MM.1S (cell line): Measurements from ENCODE around the gene NME7.

ENCODE experiments used
- DNase-seq: peaks from one replicate; pipeline ENCODE4 v3.0.0-alpha.2; 2015
- H2AFZ ChIP-seq: fragments of 300-600 bp; sonication (generic); 2 replicates; pipeline ENCODE4 v1.6.0; 2016; ENCODE audit warnings: antibody characterized with exemption, low read length
- H3F3A ChIP-seq: fragments of 300-600 bp; sonication (generic); 2 replicates; pipeline ENCODE4 v1.6.1; 2016; ENCODE audit warnings: mild to moderate bottlenecking, antibody characterized with exemption, low read length, moderate library complexity, mixed read lengths; ENCODE audit not compliant: insufficient read depth
- H3K27ac ChIP-seq: fragments of 300-600 bp; sonication (generic); 2 replicates; pipeline ENCODE4 v1.5.1; 2016; ENCODE audit warnings: mild to moderate bottlenecking, low read length
- H3K27me3 ChIP-seq: fragments of 300-600 bp; sonication (generic); replicated peaks from 2 replicates; pipeline ENCODE4 v1.6.0; 2016; ENCODE audit warnings: low read length; ENCODE audit not compliant: insufficient read depth
- H3K36me3 ChIP-seq: fragments of 300-600 bp; sonication (generic); replicated peaks from 2 replicates; pipeline ENCODE4 v1.6.1; 2016; ENCODE audit warnings: mild to moderate bottlenecking, low read length, mixed read lengths; ENCODE audit not compliant: insufficient read depth
- H3K4me1 ChIP-seq: fragments of 300-600 bp; sonication (generic); 2 replicates; pipeline ENCODE4 v1.6.1; 2016; ENCODE audit warnings: low read length, mixed read lengths
- H3K4me2 ChIP-seq: fragments of 300-600 bp; sonication (generic); 2 replicates; pipeline ENCODE4 v1.6.0; 2016; ENCODE audit warnings: low read depth, low read length
- H3K4me3 ChIP-seq: fragments of 300-600 bp; sonication (generic); 2 replicates; pipeline ENCODE4 v1.5.1; 2016; ENCODE audit warnings: low read length, mixed read lengths
- H3K79me2 ChIP-seq: fragments of 300-600 bp; sonication (generic); 2 replicates; pipeline ENCODE4 v1.6.1; 2016; ENCODE audit warnings: mixed run types, low read length, mixed read lengths
- H3K9ac ChIP-seq: fragments of 300-600 bp; sonication (generic); 2 replicates; pipeline ENCODE4 v1.6.1; 2016; ENCODE audit warnings: low read length, mixed read lengths
- H3K9me2 ChIP-seq: fragments of 300-600 bp; sonication (generic); replicated peaks from 2 replicates; pipeline ENCODE4 v1.6.1; 2016; ENCODE audit warnings: mild to moderate bottlenecking, low read length, mixed read lengths; ENCODE audit not compliant: insufficient read depth
- H3K9me3 ChIP-seq: fragments of 300-600 bp; sonication (generic); replicated peaks from 2 replicates; pipeline ENCODE4 v1.6.1; 2016; ENCODE audit warnings: mild to moderate bottlenecking, low read length, mixed read lengths; ENCODE audit not compliant: insufficient read depth
- H4K20me1 ChIP-seq: fragments of 300-600 bp; sonication (generic); 2 replicates; pipeline ENCODE4 v1.6.1; 2016; ENCODE audit warnings: mild to moderate bottlenecking, low read length, moderate library complexity, mixed read lengths; ENCODE audit not compliant: insufficient read depth
- CTCF ChIP-seq: fragments of 300-600 bp; sonication (generic); IDR thresholded peaks from 2 replicates; pipeline ENCODE4 v1.5.1; 2016; ENCODE audit warnings: antibody characterized with exemption, low read length, mixed read lengths
- EZH2 ChIP-seq: fragments of 300-600 bp; sonication (generic); optimal IDR thresholded peaks from 2 replicates; pipeline ENCODE3; 2017; ENCODE audit warnings: low read depth, mild to moderate bottlenecking, antibody characterized with exemption, low read length, mixed read lengths
- EZH2phosphoT487 ChIP-seq: fragments of 300-600 bp; sonication (generic); IDR thresholded peaks from 2 replicates; pipeline ENCODE4 v1.6.1; 2018; ENCODE audit warnings: antibody characterized with exemption, low read length

The NME7 gene

GRCh38 chr1:169142129-169142528 lies 225.5 kb downstream of the NME7 start:
- no peak for DNase-seq
- Histone ChIP-seq H3K4me2 (no peak overlapping the region), H3K9ac (no peak overlapping the region), H3K4me1 (no peaks in the 10 kb centered on the region), H3K27me3 (no peaks in the 10 kb centered on the region), H3K9me3 (no peaks in the 10 kb centered on the region), H3K4me3 (no peak overlapping the region), H3K9me2 (no peaks in the 10 kb centered on the region), H3K36me3 (no peaks in the 10 kb centered on the region), H2AFZ (no peak overlapping the region), H3F3A (no peaks in the 10 kb centered on the region), H3K27ac (no peak overlapping the region), H3K79me2 (no peaks in the 10 kb centered on the region), H4K20me1 (no peaks in the 10 kb centered on the region)
- TF ChIP-seq CTCF (no peak), EZH2 (no peak), EZH2phosphoT487 (no peak)

GRCh38 chr1:169141356-169141755 lies 226.2 kb downstream of the NME7 start:
- no peak for DNase-seq
- no peaks in the 10 kb centered on the region for H3K9me3 ChIP-seq
- TF ChIP-seq EZH2 (no peak), EZH2phosphoT487 (no peak), CTCF (no peak)
- no peak overlapping the region for H3K4me2 ChIP-seq
- no peaks in the 10 kb centered on the region for H3K36me3 ChIP-seq
- H2AFZ ChIP-seq: no peak overlapping the region
- no peak overlapping the region for H3K4me3 ChIP-seq
- H3K9ac ChIP-seq: no peak overlapping the region
- no peaks in the 10 kb centered on the region for H3K9me2 ChIP-seq
- no peaks in the 10 kb centered on the region for H3K79me2 ChIP-seq
- no peaks in the 10 kb centered on the region for H4K20me1 ChIP-seq
- no peaks in the 10 kb centered on the region for H3K4me1 ChIP-seq
- H3K27me3 ChIP-seq: no peaks in the 10 kb centered on the region
- H3F3A ChIP-seq: no peaks in the 10 kb centered on the region
- no peak overlapping the region for H3K27ac ChIP-seq

GRCh38 chr1:169138866-169139670 lies 228.5 kb downstream of the NME7 start:
- Histone ChIP-seq H3K4me2 (no peak overlapping the region), H3K4me1 (no peaks in the 10 kb centered on the region), H3K9ac (no peak overlapping the region), H3K4me3 (no peak overlapping the region), H3K27ac (no peak overlapping the region), H3F3A (no peaks in the 10 kb centered on the region), H3K9me2 (no peaks in the 10 kb centered on the region), H3K36me3 (no peaks in the 10 kb centered on the region), H3K79me2 (no peaks in the 10 kb centered on the region), H3K9me3 (no peaks in the 10 kb centered on the region), H3K27me3 (no peaks in the 10 kb centered on the region), H4K20me1 (no peaks in the 10 kb centered on the region), H2AFZ (no peak overlapping the region)
- no peak for DNase-seq
- TF ChIP-seq CTCF (no peak), EZH2 (no peak), EZH2phosphoT487 (no peak)
